HCT116 (cell line): ENCODE data around the gene NFASC. TPM values are rescaled to one million over a fixed set of nuclear protein-coding genes. Genes with fewer than 3 reads are reported as not detected.

Experiments
- ATAC-seq: fragments of 200-7000 bp; cut with Tn5 transposase; 2 replicates; pipeline ENCODE4 v1.9.1; 2020; ENCODE audit warnings: mild to moderate bottlenecking, moderate library complexity
- BruUV-seq: library from RNA; stranded (reverse); fragments of 400-500 nt; replicated peaks from 2 replicates; lab custom pipeline; 2021; lab: Mats Ljungman, UMichigan
- CTCF ChIA-PET: fragments of 300-600 bp; sonication (Branson Sonifier 250); formaldehyde crosslinking; loops from one replicate; lab custom pipeline; 2021; ENCODE audit warnings: antibody characterized with exemption; lab: Charles Lee
- POLR2A ChIA-PET: fragments of 300-600, 350-600 bp; sonication (Branson Sonifier 250); formaldehyde crosslinking; loops from one replicate; lab custom pipeline; 2021; ENCODE audit warnings: antibody characterized with exemption; lab: Charles Lee
- RAD21 ChIA-PET, 2 experiments: fragments of 300-600 bp; sonication (Branson Sonifier 250); formaldehyde crosslinking; loops; one replicate each; lab custom pipeline; 2023; ENCODE audit warnings: low total read pairs in 2 of 2; ENCODE audit not compliant: uncharacterized antibody in 2 of 2, unreplicated experiment in 2 of 2, low non-redundant PET in 1 of 2; lab: Charles Lee
- DNase-seq: peaks from one replicate; pipeline ENCODE4 v3.0.0-alpha.2; 2010; ENCODE audit warnings: low read depth, low spot score
- H2AFZ ChIP-seq: fragments of 200-600 bp; shearing (Covaris generic), sonication (generic); 2 replicates; pipeline ENCODE4 v1.6.1; 2017; ENCODE audit warnings: low read depth, mixed run types, mixed read lengths, antibody characterized with exemption, low read length; ENCODE audit not compliant: poor library complexity, severe bottlenecking
- H3K27ac ChIP-seq: 2 replicates; pipeline ENCODE4 v1.5.1; 2012; ENCODE audit warnings: low read depth, low read length
- H3K27me3 ChIP-seq: fragments of 200-600 bp; sonication (generic); 2 replicates; pipeline ENCODE4 v1.6.1; 2016; ENCODE audit warnings: mixed run types, low read length, mixed read lengths; ENCODE audit not compliant: insufficient read depth
- H3K36me3 ChIP-seq, 2 experiments: fragments of 200-500 bp in 1 of 2; fragments of 200-600 bp in 1 of 2; sonication (Bioruptor generic) in 1 of 2; sonication (generic) in 1 of 2; 2 replicates each; pipeline versions ENCODE4 v1.5.1 to v1.6.1; 2014 to 2016; ENCODE audit warnings: low read length in 2 of 2, inconsistent platforms in 1 of 2, mixed read lengths in 1 of 2, mixed run types in 1 of 2; ENCODE audit not compliant: insufficient read depth in 2 of 2, control insufficient read depth in 1 of 2
- H3K4me1 ChIP-seq, 2 experiments: fragments of 200-600 bp in 1 of 2; sonication (generic) in 1 of 2; 2 replicates each; pipeline versions ENCODE4 v1.5.1 to v1.6.1; 2012 to 2017; ENCODE audit warnings: low read length in 2 of 2, inconsistent platforms in 1 of 2, mild to moderate bottlenecking in 1 of 2, mixed read lengths in 1 of 2, mixed run types in 1 of 2, moderate library complexity in 1 of 2; ENCODE audit not compliant: insufficient read depth in 2 of 2, control insufficient read depth in 1 of 2
- H3K4me2 ChIP-seq: fragments of 200-600 bp; sonication (generic); 2 replicates; pipeline ENCODE4 v1.6.1; 2017; ENCODE audit warnings: mixed run types, low read length, mixed read lengths
- H3K4me3 ChIP-seq, 2 experiments: fragments of 200-600 bp in 1 of 2; sonication (generic) in 1 of 2; replicated peaks in 1 of 2; 2 replicates each; pipeline ENCODE4 v1.5.1; 2011 to 2016; ENCODE audit warnings: low read length in 2 of 2, control low read depth in 1 of 2, low read depth in 1 of 2, mild to moderate bottlenecking in 1 of 2, mixed read lengths in 1 of 2, mixed run types in 1 of 2
- H3K79me2 ChIP-seq: fragments of 200-600 bp; sonication (generic); 2 replicates; pipeline ENCODE4 v1.6.1; 2017; ENCODE audit warnings: mild to moderate bottlenecking, mixed run types, low read length, moderate library complexity, mixed read lengths; ENCODE audit not compliant: insufficient read depth
- H3K9ac ChIP-seq: fragments of 200-600 bp; sonication (generic); 2 replicates; pipeline ENCODE4 v1.6.1; 2016; ENCODE audit warnings: low read length, mixed read lengths
- H3K9me2 ChIP-seq: fragments of 200-600 bp; sonication (generic), shearing (Covaris generic); 2 replicates; pipeline ENCODE4 v1.6.1; 2017; ENCODE audit warnings: mixed run types, mild to moderate bottlenecking, moderate library complexity; ENCODE audit not compliant: insufficient read depth
- H3K9me3 ChIP-seq, 2 experiments: fragments of 200-500 bp in 1 of 2; fragments of 200-600 bp in 1 of 2; sonication (Bioruptor generic) in 1 of 2; sonication (generic) in 1 of 2; 2 replicates each; pipeline ENCODE4 v1.6.1; 2014 to 2017; ENCODE audit warnings: low read length in 2 of 2, mixed read lengths in 2 of 2, inconsistent platforms in 1 of 2, low read depth in 1 of 2, mild to moderate bottlenecking in 1 of 2, mixed run types in 1 of 2, moderate library complexity in 1 of 2; ENCODE audit not compliant: control insufficient read depth in 1 of 2, insufficient read depth in 1 of 2
- H4K20me1 ChIP-seq: fragments of 200-600 bp; sonication (generic), shearing (Covaris generic); 2 replicates; pipeline ENCODE4 v1.6.1; 2017; ENCODE audit warnings: mixed run types, mild to moderate bottlenecking, moderate library complexity; ENCODE audit not compliant: insufficient read depth
- CBX3 ChIP-seq: IDR thresholded peaks from 2 replicates; pipeline ENCODE4 v1.6.1; 2012; ENCODE audit warnings: low read depth
- POLR2A ChIP-seq: IDR thresholded peaks from 2 replicates; pipeline ENCODE4 v1.7.0; 2011; ENCODE audit warnings: borderline replicate concordance; ENCODE audit not compliant: insufficient read depth, insufficient read length; ENCODE audit errors: extremely low read depth
- POLR2AphosphoS5 ChIP-seq: IDR thresholded peaks from 2 replicates; pipeline ENCODE4 v1.6.1; 2011; ENCODE audit warnings: mild to moderate bottlenecking, low read depth, low read length, moderate library complexity
- RAD21 ChIP-seq: IDR thresholded peaks from 2 replicates; pipeline ENCODE4 v1.6.1; 2012; ENCODE audit warnings: low read depth, mild to moderate bottlenecking
- SIN3A ChIP-seq: IDR thresholded peaks from 2 replicates; pipeline ENCODE4 v1.6.1; 2012; ENCODE audit warnings: low read depth
- YY1 ChIP-seq: IDR thresholded peaks from 2 replicates; pipeline ENCODE4 v1.6.1; 2011; ENCODE audit warnings: low read length, low read depth, moderate library complexity, mild to moderate bottlenecking; ENCODE audit not compliant: insufficient replicate concordance; ENCODE audit errors: extremely low read depth
- ZFX ChIP-seq: fragments of 450-650 bp; IDR thresholded peaks from 2 replicates; pipeline ENCODE4 v1.6.1; 2017
- ZNF274 ChIP-seq: fragments of 200-500 bp; sonication (Bioruptor generic); IDR thresholded peaks from 2 replicates; pipeline ENCODE4 v1.6.1; 2014; ENCODE audit warnings: mild to moderate bottlenecking, low read depth, low read length, inconsistent platforms
- intact Hi-C: fragments of 100-400 bp; cut with micrococcal nuclease; formaldehyde crosslinking; loops from 2 replicates; pipeline ENCODE4 v1.10.0; 2022
- total RNA-seq: library from RNA; stranded (reverse); gene quantifications from one replicate; pipeline ENCODE4 v1.2.1, GENCODE V29; 2021; ENCODE audit not compliant: unreplicated experiment
- TF ChIP-seq, protein P1 (sequence below): IDR thresholded peaks from 2 replicates; pipeline ENCODE4 v1.6.1; 2012
- TF ChIP-seq, protein P2 (sequence below), 3 experiments: fragments of 200-600 bp in 1 of 3; sonication (generic) in 1 of 3; IDR thresholded peaks in 2 of 3; conservative IDR thresholded peaks in 1 of 3; 2 replicates each; pipeline ENCODE4 v1.5.1; 2012 to 2017; ENCODE audit warnings: low read depth in 2 of 3, low read length in 2 of 3, antibody characterized with exemption in 1 of 3, borderline replicate concordance in 1 of 3, control low read depth in 1 of 3, mild to moderate bottlenecking in 1 of 3, mixed read lengths in 1 of 3, mixed run types in 1 of 3, moderate library complexity in 1 of 3; ENCODE audit not compliant: insufficient read depth in 1 of 3

Gene NFASC
- total RNA-seq, 1 experiment from 2014 or later = 0.57 TPM

GRCh38 chr1:205047764-205048231 is 177.1 kb downstream of the NFASC start:
- H3K9me3 ChIP-seq = no peaks in the 10 kb centered on the region
- RAD21 ChIA-PET = no interaction called here

More at GRCh38 chr1:205047764-205048231, 177.1 kb downstream of the NFASC start:
- DNase-seq = no peak
- Histone ChIP-seq H2AFZ (no peak overlapping the region), H3K4me1 (no peaks in the 10 kb centered on the region), H3K9ac (no peak overlapping the region), H3K9me2 (no peaks in the 10 kb centered on the region), H4K20me1 (no peaks in the 10 kb centered on the region), H3K4me3 (no peak overlapping the region), H3K79me2 (no peaks in the 10 kb centered on the region), H3K27me3 (peaks cover 36% of the 10 kb centered on the region; the same call in 1 of the 2 replicates), H3K27ac (no peak overlapping the region), H3K36me3 (no peaks in the 10 kb centered on the region), H3K4me2 (no peak overlapping the region)
- ATAC-seq = no peak
- TF ChIP-seq ZNF274 (no peak), CBX3 (no peak), POLR2A (no peak), RAD21 (no peak), POLR2AphosphoS5 (no peak), YY1 (no peak), ZFX (no peak), SIN3A (no peak)
- TF ChIP-seq, protein P1, sequence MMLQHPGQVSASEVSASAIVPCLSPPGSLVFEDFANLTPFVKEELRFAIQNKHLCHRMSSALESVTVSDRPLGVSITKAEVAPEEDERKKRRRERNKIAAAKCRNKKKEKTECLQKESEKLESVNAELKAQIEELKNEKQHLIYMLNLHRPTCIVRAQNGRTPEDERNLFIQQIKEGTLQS = no peak
- TF ChIP-seq, protein P2, sequence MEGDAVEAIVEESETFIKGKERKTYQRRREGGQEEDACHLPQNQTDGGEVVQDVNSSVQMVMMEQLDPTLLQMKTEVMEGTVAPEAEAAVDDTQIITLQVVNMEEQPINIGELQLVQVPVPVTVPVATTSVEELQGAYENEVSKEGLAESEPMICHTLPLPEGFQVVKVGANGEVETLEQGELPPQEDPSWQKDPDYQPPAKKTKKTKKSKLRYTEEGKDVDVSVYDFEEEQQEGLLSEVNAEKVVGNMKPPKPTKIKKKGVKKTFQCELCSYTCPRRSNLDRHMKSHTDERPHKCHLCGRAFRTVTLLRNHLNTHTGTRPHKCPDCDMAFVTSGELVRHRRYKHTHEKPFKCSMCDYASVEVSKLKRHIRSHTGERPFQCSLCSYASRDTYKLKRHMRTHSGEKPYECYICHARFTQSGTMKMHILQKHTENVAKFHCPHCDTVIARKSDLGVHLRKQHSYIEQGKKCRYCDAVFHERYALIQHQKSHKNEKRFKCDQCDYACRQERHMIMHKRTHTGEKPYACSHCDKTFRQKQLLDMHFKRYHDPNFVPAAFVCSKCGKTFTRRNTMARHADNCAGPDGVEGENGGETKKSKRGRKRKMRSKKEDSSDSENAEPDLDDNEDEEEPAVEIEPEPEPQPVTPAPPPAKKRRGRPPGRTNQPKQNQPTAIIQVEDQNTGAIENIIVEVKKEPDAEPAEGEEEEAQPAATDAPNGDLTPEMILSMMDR (IDR thresholded peaks at IDR 0.05 in 2 of 3, conservative IDR thresholded peaks at IDR 0.05 in 1 of 3; ENCODE audit: borderline replicate concordance in 1 of 3, insufficient read depth in 1 of 3, low read depth in 2 of 3, low read length in 2 of 3) = no peak
- BruUV-seq = no TSS peak
- ChIA-PET POLR2A (no interaction called here), CTCF (interaction anchor here (1.9 to 2.0 kb wide), 2 partner anchors 14 kb away, joined by 6 to 9 read pairs; no protein-coding TSS in a partner anchor)
- intact Hi-C loops = no loop called here
